Right atrium auricular region (tissue), 2 donors: ENCODE results near the gene STAM. TPM values are rescaled to one million over a fixed set of nuclear protein-coding genes. Genes with fewer than 3 reads are reported as not detected.

ENCODE experiments used
- DNase-seq: peaks from one replicate; pipeline ENCODE4 v3.0.0-alpha.2; 2019; ENCODE audit warnings: low spot score
- H3K27ac ChIP-seq, 2 donors: fragments of 200-600 bp; sonication (generic); 1 replicate in 1 of 2; 2 replicates in 1 of 2; pipeline ENCODE4 v1.5.1; 2016 to 2019
- H3K27me3 ChIP-seq, 2 donors: fragments of 200-600 bp; sonication (generic); one replicate each; pipeline versions ENCODE4 v1.5.1 to v1.6.0; 2017 to 2019
- H3K36me3 ChIP-seq: fragments of 200-600 bp; sonication (generic); one replicate; pipeline ENCODE4 v1.5.1; 2016
- H3K4me1 ChIP-seq, 2 donors: fragments of 200-600 bp; sonication (generic); one replicate each; pipeline versions ENCODE4 v1.5.1 to v1.6.0; 2017 to 2019
- H3K4me3 ChIP-seq, 2 donors: fragments of 200-600 bp; sonication (generic); 1 replicate in 1 of 2; 2 replicates in 1 of 2; pipeline ENCODE4 v1.5.1; 2017 to 2019; ENCODE audit warnings: mild to moderate bottlenecking in 1 of 2, moderate library complexity in 1 of 2
- H3K9me3 ChIP-seq, 2 donors: fragments of 200-600 bp; sonication (generic); one replicate each; pipeline ENCODE4 v1.5.1; 2019
- total RNA-seq, 2 donors: library from RNA; depleted of rRNA; stranded (reverse); fragments of >200 nt; gene quantifications; one replicate each; pipeline ENCODE4 v1.1.0, GENCODE V29; 2016
- TF ChIP-seq, protein P1 (sequence below), 2 donors: fragments of 200-600 bp; sonication (generic); IDR thresholded peaks; one replicate each; pipeline ENCODE4 v1.5.1; 2019; ENCODE audit warnings: antibody characterized with exemption in 2 of 2

STAM gene
- total RNA-seq, 2 donors from 2014 or later, result 28.9 to 38.0 TPM

DNA sequence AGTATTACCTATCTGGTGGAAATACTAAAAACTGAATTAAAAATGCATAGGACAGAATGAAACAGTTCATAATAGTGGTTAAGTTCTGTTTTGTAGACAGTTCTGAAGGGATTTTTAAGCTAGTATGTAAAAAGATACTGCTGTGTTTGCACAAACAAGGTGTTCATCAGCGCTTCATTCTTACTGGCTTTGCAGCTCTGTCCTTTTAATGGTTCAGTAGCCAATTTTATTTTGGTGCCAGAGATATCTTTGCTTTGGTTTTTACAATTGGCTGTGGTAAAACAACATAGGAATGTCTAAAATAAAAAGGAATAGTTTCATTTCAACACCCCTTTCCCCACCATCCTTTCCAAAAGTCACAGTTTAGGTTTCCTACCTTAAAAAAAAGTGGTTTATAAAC is 33.0 kb downstream of the STAM start:
- H3K4me3 ChIP-seq, result no peak overlapping the region
- H3K9me3 ChIP-seq, result no peaks in the 10 kb centered on the region
- TF ChIP-seq, protein P1, sequence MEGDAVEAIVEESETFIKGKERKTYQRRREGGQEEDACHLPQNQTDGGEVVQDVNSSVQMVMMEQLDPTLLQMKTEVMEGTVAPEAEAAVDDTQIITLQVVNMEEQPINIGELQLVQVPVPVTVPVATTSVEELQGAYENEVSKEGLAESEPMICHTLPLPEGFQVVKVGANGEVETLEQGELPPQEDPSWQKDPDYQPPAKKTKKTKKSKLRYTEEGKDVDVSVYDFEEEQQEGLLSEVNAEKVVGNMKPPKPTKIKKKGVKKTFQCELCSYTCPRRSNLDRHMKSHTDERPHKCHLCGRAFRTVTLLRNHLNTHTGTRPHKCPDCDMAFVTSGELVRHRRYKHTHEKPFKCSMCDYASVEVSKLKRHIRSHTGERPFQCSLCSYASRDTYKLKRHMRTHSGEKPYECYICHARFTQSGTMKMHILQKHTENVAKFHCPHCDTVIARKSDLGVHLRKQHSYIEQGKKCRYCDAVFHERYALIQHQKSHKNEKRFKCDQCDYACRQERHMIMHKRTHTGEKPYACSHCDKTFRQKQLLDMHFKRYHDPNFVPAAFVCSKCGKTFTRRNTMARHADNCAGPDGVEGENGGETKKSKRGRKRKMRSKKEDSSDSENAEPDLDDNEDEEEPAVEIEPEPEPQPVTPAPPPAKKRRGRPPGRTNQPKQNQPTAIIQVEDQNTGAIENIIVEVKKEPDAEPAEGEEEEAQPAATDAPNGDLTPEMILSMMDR (IDR thresholded peaks at IDR 0.05), result no peak
- no peaks in the 10 kb centered on the region for H3K36me3 ChIP-seq
- H3K4me1 ChIP-seq, result peaks cover 0 to 39% of the 10 kb centered on the region in 2 donors
- H3K27ac ChIP-seq, result no peak overlapping the region
- DNase-seq, result no peak
- no peaks in the 10 kb centered on the region for H3K27me3 ChIP-seq

DNA sequence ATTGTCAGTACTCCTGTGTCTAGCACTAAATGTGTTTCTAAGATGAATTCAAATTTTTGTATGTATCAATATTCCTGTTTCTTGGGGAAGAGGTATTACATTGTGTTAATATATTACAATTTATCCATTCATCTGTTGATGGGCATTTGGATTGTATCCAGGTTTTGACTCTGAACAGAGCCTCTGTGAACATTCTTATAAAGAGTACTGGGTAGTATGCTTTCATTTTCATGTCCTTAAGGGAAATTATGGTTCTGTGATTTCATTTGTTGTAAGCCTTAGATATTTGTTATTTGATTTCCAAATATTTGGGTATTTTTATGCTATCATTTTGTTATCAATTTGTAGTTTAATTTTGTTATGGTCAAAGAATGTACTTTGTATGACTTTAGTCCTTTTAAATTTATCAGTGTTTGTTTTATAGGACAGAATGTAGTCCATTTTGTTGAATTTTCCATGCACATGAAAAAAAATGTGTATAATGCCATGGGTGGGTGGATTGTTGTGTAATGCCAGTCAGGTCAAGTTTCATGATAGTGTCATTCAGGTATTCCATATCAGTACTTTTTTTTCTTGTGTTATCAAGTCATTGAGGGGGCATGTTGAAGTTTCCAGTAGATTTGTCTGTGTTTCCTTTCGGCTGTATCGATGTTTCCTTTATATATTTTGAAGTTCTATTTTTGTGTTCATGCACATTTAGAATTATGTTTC is 38.4 kb downstream of the STAM start:
- Histone ChIP-seq H3K4me1 (peaks cover 0 to 12% of the 10 kb centered on the region in 2 donors), H3K27ac (no peak overlapping the region), H3K27me3 (no peaks in the 10 kb centered on the region), H3K4me3 (no peak overlapping the region), H3K9me3 (no peaks in the 10 kb centered on the region), H3K36me3 (no peaks in the 10 kb centered on the region)
- DNase-seq, result no peak
- TF ChIP-seq, protein P1 (IDR thresholded peaks at IDR 0.05), result no peak

DNA sequence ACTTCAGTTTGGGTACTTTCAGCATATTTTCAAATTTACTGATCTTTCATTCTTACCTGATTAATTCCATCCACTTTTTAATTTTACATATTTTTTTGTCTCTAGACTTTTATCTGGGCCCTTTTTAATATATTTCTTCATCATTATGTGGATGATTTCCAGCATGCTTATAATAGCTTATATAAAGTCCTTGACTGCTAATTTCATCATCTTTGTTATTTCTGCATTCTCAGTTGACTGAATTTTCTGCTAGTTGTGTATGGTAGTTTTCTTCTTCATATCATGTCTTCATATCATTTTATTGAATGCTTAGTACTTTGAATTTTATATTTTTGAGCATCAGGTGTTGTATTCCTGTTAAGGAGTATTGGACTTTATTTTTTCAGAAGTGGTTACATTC is 39.6 kb downstream of the STAM start:
- TF ChIP-seq, protein P1 (IDR thresholded peaks at IDR 0.05), result no peak
- peaks cover 0 to 12% of the 10 kb centered on the region in 2 donors for H3K4me1 ChIP-seq
- no peak overlapping the region for H3K27ac ChIP-seq
- H3K27me3 ChIP-seq, result no peaks in the 10 kb centered on the region
- no peak for DNase-seq
- H3K4me3 ChIP-seq, result no peak overlapping the region
- H3K36me3 ChIP-seq, result no peaks in the 10 kb centered on the region
- H3K9me3 ChIP-seq, result no peaks in the 10 kb centered on the region

DNA sequence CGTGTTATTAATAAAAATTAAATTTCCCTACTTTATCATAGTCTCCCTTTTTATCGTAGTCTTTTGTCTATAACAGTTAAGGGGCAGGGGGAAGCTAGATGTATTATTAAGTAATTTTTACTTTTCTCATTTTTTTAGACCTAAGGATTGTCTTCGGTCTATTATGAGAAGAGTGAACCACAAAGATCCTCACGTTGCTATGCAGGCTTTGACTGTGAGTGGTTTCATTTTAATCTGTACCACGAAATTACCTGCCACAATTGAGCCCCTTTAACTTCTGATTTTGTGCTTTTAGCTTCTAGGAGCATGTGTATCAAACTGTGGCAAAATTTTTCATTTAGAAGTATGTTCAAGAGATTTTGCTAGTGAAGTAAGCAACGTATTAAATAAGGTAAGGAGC is 40.6 kb downstream of the STAM start:
- Histone ChIP-seq H3K27me3 (no peaks in the 10 kb centered on the region), H3K9me3 (no peaks in the 10 kb centered on the region), H3K4me3 (no peak overlapping the region), H3K27ac (no peak overlapping the region), H3K36me3 (no peaks in the 10 kb centered on the region), H3K4me1 (peaks cover 0 to 12% of the 10 kb centered on the region in 2 donors)
- TF ChIP-seq, protein P1 (IDR thresholded peaks at IDR 0.05), result no peak
- DNase-seq, result no peak

DNA sequence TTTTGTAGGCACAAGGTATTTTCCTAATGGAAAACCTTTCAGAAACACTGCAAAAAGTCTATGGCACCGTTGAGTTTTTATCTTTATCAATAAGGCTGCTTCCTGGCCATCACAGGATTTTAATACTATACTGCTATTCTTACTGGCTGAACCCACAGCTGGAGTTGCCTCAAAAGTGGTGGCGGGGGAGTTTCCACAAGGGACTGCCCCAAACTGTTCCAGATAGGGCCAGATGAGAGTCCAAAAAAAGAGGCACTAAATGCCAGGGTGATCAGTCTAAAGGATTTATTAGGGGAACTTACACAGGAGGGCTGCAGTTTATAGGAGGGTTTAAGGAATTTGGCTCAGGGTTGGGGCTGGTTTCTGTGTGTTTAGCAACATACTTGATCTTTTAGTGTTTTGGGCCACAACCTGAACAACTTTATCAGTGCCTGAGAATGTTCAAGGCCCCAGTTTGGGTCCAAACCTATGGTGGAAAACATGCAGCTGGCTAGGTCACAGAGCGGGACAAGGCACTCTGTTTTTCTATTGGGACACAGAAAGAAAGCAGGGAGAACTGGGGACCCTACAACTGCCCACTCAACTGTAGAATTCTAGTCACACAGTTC is 41.4 kb downstream of the STAM start:
- Histone ChIP-seq H3K4me1 (peaks cover 0 to 12% of the 10 kb centered on the region in 2 donors), H3K27ac (no peak overlapping the region), H3K4me3 (no peak overlapping the region), H3K36me3 (no peaks in the 10 kb centered on the region), H3K9me3 (no peaks in the 10 kb centered on the region), H3K27me3 (no peaks in the 10 kb centered on the region)
- TF ChIP-seq, protein P1 (IDR thresholded peaks at IDR 0.05), result no peak
- no peak for DNase-seq
